GM10266 (cell line): ENCODE results near the gene ODC1.

Experiments
- DNase-seq: peaks from one replicate; pipeline ENCODE4 v3.0.0; 2012; ENCODE audit errors: extremely low spot score
- CTCF ChIP-seq: IDR thresholded peaks from 2 replicates; pipeline ENCODE4 v1.5.1; 2012; ENCODE audit warnings: mild to moderate bottlenecking, low read depth; ENCODE audit not compliant: control insufficient read depth, insufficient read depth; ENCODE audit errors: missing control alignments

ODC1 gene

GRCh38 chr2:10471046-10471571, 23.0 kb upstream of the ODC1 start:
- DNase-seq: no peak
- no peak for TF ChIP-seq CTCF

- DNase-seq: no peak
- no peak for TF ChIP-seq CTCF
Measured at GRCh38 chr2:10469955-10470608, 22.0 kb upstream of the ODC1 start.

DNA sequence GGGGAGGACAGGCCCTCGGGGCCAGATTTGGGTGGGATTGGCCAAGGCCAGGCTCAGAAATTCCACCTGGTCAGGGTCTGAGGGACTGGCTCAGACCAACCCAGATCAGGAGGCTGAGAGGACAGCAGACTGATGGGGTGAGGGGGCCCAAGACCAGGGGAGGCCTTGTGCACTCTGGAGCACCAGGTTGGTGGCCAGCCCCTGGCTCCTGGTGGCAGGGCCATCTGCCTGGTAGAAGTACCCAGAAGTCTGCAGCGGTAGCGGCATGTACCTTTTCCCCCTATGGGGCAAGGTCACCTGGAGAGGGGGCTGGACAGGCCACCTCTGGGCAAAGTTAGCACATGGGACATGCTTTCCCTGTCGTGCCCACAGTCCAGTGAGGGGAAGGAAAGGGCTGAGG, 21.2 kb upstream of the ODC1 start:
- no peak for TF ChIP-seq CTCF
- no peak for DNase-seq

DNA sequence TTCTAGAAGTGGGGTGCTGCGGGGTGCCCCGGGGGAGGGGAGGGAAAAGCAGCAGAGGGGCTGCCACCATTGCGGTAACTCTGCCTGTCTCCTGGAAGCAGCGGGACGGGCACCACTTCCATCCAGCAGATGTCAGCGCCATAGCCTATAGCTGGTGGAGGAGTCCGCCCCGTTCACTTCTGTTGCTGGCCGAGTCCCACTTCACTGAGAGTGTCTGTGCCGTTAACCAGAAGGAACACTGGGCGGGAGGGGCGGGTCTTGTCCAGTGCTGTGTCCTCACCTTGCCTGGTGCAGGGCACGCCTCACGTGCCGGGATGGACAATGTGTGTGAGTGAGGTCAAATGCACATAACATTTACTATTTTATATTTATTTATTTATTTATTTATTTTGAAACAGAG, 19.3 kb upstream of the ODC1 start:
- no peak for TF ChIP-seq CTCF
- no peak for DNase-seq

DNA sequence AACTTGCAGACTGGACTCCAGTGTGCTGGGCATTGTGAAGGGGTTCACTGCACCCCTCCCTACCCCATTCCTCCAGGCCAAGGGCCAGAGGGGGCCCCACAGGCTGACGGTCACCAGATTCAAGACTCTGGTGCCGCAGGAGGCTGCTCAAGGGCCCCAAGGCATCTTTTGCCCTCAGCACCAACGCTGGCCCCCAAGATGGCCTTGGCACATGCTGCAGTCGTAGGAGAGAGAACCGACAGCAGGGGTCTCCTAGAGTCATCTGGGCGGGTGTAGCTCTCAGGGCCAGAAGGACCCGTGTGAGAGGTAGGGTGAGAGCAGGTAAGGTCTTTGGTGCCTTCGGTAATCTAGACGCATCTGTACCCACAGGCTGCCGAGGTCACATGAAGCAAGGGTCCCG, 18.7 kb upstream of the ODC1 start:
- no peak for DNase-seq
- TF ChIP-seq CTCF: no peak

- no peak for TF ChIP-seq CTCF
- DNase-seq: no peak
Measured at GRCh38 chr2:10465910-10466309, 17.8 kb upstream of the ODC1 start.

- no peak for DNase-seq
- TF ChIP-seq CTCF: no peak
Measured at GRCh38 chr2:10462178-10463083, 14.3 kb upstream of the ODC1 start.
